Activated CD8-positive, alpha-beta memory T cell treated with anti-CD3 and anti-CD28 coated beads, Interleukin-2, amount 50 U/mL, for 1 hour (primary cell): ENCODE data around the gene TXNDC17.
"Not testable (repeated sequence)": the region's sequence is repeated elsewhere in the genome, so short reads cannot be mapped to it uniquely, and the experiment has no call there.

Source experiments
- DNase-seq: peaks from one replicate; pipeline ENCODE4 v3.0.0-alpha.2; 2020; ENCODE audit errors: extremely low read depth

Gene TXNDC17

GRCh38 chr17:6660101-6660500 lies 19.2 kb downstream of the TXNDC17 start:
- DNase-seq, result no peak

- DNase-seq, result no peak
These were observed 20.1 kb downstream of the TXNDC17 start for GRCh38 chr17:6660805-6661463.

- DNase-seq, result no peak
These were observed 20.6 kb downstream of the TXNDC17 start for GRCh38 chr17:6661464-6661848.

- DNase-seq, result not testable (repeated sequence)
These were observed 22.3 kb downstream of the TXNDC17 start for GRCh38 chr17:6663200-6663599.

- no peak for DNase-seq
These were observed 25.2 kb downstream of the TXNDC17 start for GRCh38 chr17:6666077-6666521.

GRCh38 chr17:6666557-6666956 lies 25.7 kb downstream of the TXNDC17 start:
- DNase-seq, result no peak

- no peak for DNase-seq
These were observed 26.7 kb downstream of the TXNDC17 start for GRCh38 chr17:6667516-6667915.

- DNase-seq, result no peak
These were observed 27.4 kb downstream of the TXNDC17 start for GRCh38 chr17:6668219-6668618.

GRCh38 chr17:6668727-6669425 lies 28.0 kb downstream of the TXNDC17 start:
- DNase-seq, result no peak

- DNase-seq, result no peak
These were observed 28.8 kb downstream of the TXNDC17 start for GRCh38 chr17:6669479-6670212.

GRCh38 chr17:6670571-6670970 lies 29.7 kb downstream of the TXNDC17 start:
- no peak for DNase-seq

- no peak for DNase-seq
These were observed 30.1 kb downstream of the TXNDC17 start for GRCh38 chr17:6670999-6671398.

GRCh38 chr17:6671431-6671830 lies 30.6 kb downstream of the TXNDC17 start:
- no peak for DNase-seq

- DNase-seq, result no peak
These were observed 33.7 kb downstream of the TXNDC17 start for GRCh38 chr17:6674586-6674985.

- DNase-seq, result no peak
These were observed 34.5 kb downstream of the TXNDC17 start for GRCh38 chr17:6675201-6675825.

GRCh38 chr17:6676802-6677157 lies 35.9 kb downstream of the TXNDC17 start:
- no peak for DNase-seq

GRCh38 chr17:6677158-6677831 lies 36.4 kb downstream of the TXNDC17 start:
- no peak for DNase-seq

GRCh38 chr17:6677946-6678345 lies 37.1 kb downstream of the TXNDC17 start:
- no peak for DNase-seq

GRCh38 chr17:6679241-6679640 lies 38.4 kb downstream of the TXNDC17 start:
- DNase-seq, result no peak

GRCh38 chr17:6681176-6681575 lies 40.3 kb downstream of the TXNDC17 start:
- DNase-seq, result no peak

- DNase-seq, result no peak
These were observed 40.8 kb downstream of the TXNDC17 start for GRCh38 chr17:6681671-6682070.

- DNase-seq, result no peak
These were observed 41.5 kb downstream of the TXNDC17 start for GRCh38 chr17:6682339-6682738.
